ENCODE data around the gene GPHA2.
A peak's percentile ranks its signal among the peaks of the same experiment; 100 is the strongest.

Gene GPHA2

DNA sequence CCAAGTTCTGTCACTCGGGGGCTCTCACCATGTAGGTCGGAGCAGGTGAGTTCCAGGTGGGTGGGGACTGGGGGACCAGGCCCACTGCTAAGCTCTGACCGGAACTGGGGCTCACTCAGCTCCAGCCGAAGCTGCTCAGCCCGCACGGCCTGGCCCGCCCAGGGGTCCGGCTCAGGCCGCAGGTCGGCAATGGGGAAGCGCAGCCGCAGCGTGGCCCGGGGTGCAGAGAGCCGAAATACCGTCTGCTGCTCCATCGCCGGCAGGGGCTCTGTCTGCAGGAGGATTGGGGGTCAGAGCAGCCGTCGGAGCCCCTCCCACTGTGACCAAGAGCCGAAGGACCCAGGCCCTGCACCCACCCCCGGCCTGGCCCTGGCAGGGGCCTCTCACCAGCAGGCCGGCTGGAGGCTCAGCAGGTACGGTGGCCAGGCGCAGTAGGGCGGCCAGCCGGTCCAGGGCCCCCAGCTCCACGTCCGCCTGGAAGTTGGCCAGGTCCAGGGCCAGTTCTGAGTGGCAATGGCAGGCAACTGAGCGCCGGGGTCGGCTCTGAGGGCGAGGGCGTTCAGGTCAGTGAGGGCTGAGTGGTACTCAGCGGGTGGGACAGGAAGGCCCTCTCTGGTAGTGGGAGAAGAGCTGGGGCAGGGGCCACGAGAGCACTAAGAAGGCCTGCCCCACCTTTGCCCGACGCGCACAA is 25.9 kb downstream of the GPHA2 start:
- no peak for DNase-seq

DNA sequence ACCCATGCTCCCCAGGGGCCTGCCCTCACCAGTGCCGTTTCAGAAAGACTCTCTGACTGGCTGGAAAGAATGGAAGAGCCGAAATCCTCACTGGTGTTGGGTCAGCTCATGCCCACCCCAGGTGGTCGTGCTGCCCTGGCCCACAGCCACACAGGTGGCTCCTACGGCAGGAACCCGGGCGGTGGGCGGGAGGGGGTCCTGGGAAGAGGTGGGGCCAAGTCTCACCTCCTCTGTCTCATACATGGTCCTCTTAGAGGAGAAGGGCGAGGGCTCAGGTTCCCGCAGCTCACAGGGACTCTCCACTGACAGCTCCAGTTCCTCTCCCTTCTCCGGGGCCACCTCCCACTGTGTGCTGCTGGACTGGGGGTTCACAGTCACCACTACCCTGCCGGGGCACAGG is 26.9 kb downstream of the GPHA2 start:
- no peak for DNase-seq

DNA sequence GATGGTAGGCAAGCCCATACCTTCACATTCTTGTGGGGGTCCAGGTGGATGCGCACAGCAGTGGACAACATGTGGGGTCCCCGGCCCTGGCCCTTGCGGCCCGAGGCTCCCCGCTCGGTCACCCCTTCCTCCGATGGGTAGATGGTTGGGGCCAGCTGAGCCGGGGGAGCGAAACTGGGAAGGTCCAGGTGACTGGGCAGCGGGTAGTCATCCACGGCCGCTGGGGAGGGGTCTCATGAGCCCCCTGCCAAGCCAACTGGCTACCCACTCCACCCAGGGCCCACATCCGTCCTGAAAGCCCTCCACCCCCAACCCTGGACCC is 29.4 kb downstream of the GPHA2 start:
- no peak for DNase-seq

DNA sequence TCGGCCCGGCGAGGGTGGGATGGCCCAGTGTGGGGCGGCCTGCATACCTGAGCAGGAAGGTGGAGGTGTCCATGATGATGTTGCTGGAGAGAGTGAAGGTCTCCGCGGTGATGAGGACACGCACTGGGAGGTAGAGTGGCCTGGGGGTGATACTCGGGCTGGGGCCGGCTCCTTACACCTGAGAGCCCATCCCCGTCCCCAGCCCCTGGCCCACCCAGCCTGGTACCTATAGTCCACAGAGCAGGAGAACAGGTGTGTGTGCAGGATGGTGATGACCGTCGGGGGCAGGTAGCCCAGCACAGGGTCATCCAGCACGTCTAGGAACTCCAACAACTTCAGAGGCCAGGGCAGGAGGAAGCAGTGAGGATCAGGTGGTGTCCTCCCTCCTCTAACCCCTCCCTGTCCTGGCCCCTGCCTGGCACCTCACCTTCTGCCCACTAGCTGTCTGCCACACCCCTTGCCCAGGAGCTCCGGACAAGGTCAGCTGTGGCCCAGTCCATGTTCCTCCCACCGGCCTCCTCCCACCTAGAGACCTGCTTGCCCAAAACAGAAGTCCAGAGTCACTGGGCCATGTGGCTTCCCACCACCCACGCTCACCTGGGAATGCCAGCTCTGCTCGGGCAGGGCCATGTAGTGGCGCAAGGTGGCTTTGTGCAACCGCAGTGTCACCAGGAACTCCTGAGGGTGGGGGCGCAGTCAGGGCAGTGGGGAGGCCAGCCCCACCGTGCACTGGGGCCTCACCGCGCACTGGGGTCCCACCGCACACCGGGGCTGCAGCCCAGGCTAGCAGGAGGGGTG is 30.0 kb downstream of the GPHA2 start:
- no peak for DNase-seq

DNA sequence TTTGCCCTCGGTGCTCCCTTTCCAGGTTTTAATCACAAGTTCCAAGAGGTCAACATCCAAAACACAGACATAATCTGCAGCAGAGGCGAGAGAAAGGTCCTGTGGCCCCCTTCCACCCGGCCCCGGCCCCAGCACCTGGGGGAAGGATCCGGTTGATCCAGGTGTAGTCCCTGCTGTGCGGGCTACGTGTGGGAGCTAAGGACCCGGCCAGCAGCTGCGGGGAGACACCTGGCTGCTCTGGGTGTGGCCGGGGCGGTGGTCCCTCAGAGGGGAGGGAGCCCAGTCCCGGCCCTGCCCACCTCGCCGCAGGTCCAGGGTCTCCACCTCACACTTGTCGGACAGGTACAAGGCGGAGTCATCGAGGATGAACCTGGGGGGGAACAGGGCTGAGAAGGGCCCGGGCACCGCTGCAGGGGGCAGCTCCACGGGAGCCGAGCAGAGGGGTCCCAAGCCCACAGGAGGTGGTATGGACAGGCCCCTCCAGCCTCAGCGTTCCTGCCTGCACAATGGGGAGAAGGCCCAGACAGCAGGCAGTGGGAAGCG is 32.3 kb downstream of the GPHA2 start:
- DNase-seq = no peak

DNA sequence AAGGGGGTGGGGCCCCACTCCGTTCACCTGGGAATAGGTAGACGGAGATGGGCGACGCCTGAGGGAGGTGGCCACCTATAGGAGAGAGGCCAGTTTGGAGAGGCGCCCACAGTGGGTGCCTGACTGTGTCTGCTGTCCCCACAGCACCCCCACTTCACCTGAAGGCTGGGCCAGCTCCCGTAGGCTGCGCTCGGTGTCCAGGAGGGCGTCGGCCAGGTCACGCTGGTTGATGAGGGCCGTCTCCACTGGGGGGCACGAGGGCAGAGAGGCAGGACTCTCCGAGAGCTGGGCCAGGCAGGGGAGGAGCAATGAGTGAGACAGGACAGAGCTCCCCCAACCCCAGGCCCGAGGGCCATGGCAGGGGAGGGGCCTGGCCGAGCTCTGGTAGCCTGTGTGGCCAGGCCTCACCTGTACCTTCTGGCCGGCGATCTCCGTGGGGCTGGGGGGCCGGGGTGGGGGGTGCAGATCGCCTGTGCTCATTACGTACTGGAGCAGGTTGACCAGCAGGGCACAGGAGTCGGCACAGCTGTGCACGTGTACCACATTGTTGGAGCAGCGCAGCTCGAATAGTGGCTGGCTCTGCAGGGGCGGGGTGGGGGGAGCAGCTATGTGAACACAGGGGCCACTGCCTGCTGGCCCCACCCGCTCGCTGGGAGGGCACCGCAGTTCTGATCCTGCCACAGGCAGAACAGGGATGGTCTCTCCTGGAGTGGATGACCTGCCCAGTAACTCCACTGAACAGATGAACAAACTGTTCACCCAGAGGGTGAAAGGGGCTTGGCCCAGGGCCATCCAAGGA is 33.4 kb downstream of the GPHA2 start:
- no peak for DNase-seq

DNA sequence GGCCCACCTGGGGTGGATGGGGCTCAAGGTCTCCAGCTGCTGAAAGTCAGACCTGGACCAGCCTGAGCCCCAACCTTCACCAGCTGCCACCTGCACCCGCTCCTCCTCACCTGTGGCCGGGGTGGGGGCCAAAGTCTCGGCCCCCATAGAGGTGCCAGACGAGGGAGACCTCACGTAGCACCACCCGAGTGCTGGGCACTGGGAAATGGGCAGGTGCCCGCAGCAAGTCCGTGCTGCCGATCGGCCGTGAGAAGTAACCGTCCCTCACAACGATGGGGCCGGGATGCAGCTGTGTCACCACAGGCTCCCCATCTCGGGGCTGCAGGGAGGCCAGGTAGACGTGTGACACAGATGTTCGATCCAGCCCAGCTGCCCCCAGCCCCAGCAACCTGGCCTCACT is 34.9 kb downstream of the GPHA2 start:
- DNase-seq = no peak

DNA sequence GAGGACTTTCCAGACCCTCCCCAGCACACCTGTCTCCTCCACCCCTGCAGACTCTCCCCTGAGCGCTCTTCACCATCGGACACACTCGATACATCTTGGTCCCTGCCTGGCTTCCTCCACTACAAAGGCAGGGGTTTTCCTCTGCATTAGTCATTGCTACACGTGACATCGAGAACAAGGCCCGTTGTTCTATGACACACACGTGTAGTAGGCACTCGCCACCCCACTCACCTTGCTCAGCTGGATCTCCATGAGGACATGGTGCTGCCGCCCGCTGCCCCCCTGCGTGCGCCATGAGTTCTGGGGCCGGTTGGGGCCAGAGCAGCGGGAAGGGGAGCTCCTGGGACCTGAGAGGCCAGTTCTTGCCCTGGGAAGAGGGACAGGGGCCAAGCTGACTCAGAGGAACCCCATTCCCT is 35.4 kb downstream of the GPHA2 start:
- DNase-seq = peak; percentile 48

DNA sequence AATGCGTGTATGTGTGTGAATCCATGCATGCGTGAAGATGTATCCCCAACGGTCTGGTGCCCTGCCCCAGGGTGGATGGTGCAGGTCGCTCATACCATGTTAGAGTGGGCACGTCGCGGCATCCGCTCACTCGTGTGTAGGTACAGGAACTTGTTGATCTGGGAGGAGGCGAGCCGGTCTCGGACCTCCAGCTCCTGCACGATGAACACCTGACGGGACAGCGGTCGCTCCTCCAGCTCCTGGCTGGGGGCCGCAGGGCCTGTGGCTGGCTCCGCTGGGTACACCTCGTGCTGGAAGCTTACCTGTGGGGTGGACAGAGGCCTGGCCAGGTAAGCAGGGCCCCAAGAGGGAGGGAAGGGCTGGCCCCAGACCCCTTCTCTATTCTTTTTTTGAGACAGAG is 37.2 kb downstream of the GPHA2 start:
- no peak for DNase-seq

DNA sequence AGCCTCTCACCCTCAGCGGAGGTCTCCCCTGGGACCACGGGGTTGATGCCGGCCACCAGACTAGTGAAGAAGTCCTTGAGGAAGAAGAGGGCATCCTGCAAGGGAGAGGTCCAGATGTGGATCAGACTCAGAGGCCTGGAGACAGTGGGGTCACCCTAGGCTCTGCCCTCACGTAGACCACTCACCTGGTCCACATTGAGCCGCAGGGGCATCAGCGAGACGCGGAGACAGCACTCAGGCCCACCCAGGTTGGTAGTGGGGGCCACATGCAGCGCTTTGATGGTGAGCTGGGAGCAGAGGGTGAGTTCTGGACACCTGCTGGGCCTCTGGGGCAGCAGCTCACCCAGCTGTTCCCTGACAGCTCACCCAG is 37.6 kb downstream of the GPHA2 start:
- no peak for DNase-seq

DNA sequence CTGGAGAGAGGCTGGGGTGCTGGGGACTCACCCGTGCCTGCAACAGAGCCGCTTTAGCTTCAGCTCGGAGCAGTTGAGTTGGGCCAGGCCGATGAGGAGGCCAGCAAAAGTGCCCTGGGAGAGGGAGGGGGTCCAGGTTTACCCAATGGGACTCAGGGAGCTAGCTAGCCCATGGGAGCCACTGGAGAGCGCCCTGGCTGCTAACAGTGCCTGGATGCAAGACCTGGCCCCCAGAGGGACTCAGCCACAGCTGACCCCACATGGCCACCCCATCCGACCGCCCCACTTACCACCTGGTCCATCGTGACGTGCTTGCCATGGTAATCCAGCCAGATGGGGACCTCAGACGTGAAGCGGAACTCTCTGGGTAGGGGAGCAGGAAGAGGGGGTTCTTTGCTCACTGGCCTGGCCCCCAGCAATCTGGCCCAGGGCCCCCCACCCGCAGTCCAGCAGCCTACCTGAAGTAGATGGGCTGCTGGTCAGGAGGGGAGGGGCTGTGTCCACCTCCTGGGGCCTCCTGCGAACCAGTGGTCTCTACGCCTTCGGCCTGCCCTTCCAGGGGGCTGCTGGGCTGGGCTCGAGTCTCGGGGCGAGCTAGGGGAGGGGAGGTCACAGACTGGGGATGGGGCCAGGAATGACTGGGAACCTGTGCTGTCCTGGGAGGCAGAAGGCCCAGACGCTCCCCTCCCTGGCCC is 38.2 kb downstream of the GPHA2 start:
- no peak for DNase-seq

DNA sequence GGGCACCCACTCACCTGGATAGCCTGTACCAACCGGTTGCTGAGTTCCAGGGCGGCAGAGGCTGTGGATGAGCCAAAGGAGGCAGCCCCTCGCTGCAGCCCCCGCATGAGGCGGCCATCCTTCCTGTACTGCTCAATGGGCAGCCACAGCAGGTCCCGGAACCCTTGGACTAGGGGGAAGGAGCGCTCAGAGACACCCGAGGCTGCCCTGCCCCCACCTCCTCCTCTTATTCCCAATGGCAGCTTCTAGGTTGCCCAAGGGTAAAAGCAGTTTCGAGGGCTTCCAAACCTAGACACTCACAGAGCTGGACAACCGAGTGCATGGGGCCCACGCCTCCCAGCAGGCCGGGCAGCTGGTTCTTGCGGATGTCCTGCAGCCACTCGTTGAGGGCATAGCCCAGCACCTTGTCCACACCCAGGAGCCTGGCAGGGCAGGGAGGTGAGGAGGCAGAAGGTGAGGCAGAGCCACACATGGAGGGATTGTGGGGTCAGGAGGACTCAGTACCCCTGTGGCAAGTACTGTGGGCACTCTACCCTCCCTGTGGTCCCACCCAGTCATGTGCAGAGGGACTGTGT is 39.2 kb downstream of the GPHA2 start:
- DNase-seq = no peak

DNA sequence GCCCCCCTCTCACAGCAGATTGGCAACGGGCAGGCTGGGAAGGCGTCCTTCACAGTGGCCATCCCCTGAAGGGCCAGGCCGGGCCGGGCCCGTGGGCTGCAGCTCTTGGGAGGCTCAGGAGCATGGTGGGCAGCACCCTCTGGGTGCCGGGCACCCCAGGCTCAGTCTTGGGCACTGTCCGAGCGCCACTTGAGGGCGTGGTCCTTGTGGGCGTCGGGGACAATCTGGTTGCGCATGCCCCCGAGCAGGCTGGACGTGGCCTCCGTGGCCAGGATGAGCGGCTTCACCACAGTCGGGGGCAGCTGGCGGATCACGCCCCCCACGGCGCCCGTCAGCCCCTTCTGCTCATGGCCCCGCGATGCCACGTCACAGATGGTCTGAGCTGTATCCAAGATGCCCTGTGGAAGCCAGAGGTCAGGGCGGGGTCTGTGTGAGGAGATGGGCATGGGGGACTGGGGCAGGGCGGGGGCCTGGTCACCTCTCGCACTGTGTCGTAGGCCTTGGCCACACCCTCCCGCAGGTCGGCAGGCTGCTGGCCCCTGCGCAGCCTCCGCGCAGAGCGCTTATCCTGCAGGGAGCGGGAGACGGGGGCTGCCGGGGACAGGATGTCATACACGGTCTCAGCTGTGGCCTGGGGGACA is 40.8 kb downstream of the GPHA2 start:
- no peak for DNase-seq

DNA sequence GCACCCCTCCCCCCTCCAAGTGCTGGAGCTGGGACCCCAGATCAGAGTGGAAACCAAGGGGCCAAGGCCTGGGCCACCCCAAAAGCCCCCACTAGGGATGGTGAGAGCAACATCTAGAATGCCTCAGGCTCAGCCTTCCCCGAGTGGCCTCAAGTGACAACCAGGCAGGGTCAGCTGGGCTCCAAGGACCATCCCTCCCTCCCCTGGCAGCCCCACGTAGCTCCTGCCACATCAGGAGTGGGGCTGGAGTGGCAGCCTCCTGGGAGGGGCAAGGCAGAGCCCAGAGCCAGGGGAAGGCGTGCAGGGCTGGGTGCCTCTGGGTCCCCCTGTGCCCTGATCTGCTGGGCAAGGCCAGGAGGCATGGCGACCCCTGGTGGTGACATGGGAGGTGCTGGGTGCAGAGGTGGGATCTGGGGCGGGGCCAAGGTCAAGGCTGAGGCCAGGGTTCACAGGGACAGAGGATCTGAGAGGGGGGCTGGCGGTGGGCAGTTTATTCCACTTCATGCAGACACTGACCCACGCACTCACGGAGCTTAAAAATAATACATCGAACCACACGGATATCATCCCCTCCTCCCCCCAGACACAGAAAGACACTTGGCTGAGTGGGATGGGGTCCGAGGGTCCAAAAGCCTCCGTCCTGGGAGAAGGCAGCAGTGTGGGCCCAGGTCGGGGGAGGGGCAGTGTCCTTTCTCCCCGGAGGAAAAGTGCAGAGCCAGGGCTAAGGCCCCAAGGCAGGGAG is 41.5 kb downstream of the GPHA2 start:
- DNase-seq = peak; percentile 93

DNA sequence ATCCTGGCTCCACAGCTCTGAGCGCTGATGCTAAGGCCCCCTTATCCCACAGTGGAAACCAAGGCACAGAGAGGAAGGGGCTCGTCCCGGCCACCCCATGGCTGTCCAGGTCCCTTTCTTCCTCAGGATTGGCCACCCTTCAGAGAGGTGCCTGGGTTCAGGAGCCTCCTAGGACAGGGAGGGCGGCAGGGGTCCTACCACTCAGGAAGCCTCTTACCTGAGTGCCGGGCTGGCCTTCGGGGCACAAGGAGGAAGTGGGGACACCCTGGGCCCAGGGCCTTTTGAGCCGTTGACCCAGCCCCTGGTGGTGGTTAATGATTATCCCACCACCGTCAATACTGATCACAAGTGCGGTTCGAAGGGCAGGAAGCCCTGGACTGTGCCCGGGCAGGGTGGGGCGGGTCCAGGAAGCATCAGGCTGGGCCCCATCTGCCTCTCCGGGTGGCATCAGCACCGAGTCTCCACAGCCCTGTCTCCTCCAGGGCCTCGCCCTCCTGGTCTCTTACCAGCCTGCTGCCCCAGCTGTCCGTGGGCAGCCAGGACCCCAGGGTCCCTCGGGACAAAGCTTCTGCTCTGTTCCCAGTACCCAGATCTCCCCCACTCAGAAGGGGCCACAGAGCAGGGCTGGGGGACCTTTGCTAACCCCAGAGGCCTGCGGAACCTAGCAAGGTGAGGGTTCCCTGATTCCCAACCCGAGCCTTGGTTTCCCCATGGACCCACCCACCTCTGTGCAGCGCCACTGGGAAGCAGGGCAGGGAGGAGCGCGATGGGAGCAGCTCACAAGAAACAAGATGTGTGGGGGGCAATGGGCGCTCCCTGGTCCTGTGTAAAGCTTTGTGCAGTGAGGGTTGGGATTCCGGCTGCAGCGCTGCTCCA is 42.3 kb downstream of the GPHA2 start:
- no peak for DNase-seq

DNA sequence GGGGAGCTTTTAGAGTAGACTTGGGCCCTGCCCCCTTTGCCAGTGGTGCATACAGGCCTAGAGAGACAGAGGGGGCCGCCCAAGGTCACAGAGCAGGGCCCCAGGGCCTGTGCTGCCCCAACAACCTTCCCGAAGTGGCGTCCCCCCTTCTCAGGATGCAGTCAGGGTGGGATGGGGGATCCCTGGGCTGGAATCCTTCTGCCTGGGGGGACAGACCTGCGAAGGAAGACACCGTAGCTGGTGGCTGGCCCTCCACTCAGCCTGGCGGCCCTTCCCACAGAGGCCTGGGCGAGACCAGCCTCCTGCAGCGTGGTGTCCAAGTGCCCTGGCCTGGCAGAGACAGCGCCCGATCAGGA is 42.9 kb downstream of the GPHA2 start:
- no peak for DNase-seq

DNA sequence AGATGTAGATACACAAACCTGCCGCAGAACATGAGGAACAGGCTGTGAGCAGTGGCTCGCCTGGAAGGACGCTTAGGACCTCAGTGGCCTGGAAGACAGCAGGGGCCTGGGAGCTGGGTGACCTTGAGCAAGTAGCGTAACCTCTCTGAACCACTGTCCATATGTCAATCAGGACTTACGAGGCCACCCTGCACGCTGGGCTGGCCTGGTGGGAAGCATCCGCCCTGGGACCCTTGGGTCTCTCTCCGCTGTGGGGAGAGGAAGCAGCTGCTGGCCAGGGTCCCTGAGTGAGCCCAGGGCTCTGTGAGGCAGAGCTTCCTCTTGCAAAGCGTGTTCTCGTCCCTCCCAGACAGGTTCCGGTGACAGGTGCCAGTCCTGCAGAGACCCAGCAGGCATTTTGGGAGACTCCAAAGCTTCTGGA is 43.3 kb downstream of the GPHA2 start:
- DNase-seq = no peak

DNA sequence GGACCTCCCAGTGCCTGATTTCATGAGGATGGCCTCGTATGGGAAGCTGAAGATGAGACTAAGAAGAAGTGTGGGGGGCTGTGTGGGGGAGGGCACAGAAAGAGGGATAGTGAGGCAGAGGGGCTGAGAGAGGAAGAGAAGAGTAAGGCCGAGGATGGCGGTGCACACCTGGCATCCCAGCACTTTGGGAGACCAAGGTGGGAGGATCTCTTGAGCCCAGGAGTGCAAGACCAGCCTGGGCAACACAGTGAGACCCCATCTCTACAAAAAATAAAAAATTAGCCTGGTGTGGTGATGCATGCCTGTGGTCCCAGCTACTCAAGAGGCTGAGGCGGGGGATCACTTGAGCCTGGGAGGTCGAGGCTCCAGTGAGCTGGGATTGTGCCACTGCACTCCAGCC is 43.8 kb downstream of the GPHA2 start:
- no peak for DNase-seq

DNA sequence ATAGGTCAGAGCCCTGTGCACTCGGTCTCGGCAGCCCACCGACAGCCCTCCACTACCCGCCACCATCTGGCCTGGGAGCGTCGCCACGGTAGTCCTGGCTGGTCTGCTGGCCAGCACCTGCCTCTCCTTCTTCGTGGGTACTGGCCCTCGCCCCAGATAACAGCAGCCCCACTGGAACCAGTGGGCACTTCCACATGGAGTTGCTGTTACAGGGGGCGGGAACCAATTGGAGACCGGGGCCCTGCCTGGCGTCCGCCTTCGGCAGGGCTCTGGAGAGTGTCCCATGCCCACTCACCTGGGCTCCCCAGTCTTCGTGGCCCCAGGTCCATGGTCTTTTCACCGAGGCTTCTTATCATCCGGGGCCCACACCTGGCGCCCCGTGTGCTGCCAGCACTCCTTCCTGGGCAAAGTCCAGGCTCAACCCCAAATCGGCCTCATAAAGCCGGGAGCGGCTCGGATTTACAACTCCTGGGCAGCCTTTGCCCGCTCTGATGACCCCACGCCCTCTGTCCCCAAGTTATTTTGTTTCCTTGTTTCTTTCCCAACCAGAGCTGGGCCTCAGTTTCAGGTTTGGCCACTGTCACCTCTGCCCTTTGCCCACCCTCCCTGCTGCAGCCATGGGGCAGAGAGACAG is 44.4 kb downstream of the GPHA2 start:
- DNase-seq = no peak

DNA sequence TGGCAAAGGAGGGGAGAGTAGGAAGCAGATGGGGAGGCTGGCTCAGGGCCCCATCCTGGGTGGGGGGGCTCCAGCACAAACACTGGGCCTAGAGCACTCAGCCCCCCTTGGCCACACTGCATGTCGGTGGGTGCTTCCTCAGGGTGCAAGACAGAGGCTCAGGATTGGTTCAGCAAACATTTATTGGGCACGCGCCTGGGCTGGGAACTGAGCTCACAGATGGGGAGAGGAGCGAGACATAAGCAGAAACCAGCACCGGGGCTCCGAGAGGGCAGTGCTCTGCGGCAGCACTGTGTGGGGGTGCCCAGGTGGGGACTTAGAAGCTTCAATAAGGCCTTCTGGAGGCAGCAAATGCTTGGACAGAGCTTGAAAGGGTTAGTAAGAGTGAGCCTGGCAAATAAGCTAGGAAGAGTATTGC is 45.2 kb downstream of the GPHA2 start:
- DNase-seq = no peak

Data from 8988T (cell line).